ENCODE results near the gene FKRP. TPM values are rescaled to one million over a fixed set of nuclear protein-coding genes. Genes with fewer than 3 reads are reported as not detected.
A peak's percentile ranks its signal among the peaks of the same experiment; 100 is the strongest.

The FKRP gene, protein sequence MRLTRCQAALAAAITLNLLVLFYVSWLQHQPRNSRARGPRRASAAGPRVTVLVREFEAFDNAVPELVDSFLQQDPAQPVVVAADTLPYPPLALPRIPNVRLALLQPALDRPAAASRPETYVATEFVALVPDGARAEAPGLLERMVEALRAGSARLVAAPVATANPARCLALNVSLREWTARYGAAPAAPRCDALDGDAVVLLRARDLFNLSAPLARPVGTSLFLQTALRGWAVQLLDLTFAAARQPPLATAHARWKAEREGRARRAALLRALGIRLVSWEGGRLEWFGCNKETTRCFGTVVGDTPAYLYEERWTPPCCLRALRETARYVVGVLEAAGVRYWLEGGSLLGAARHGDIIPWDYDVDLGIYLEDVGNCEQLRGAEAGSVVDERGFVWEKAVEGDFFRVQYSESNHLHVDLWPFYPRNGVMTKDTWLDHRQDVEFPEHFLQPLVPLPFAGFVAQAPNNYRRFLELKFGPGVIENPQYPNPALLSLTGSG
- total RNA-seq: 34.0 and 37.7 TPM in 2 replicates
- long read RNA-seq, partial matches to known transcripts: 0 of 8 reads
- long read RNA-seq, other reads (novel, unspliced or antisense): 7 of 8 reads

- H3K4me1 Mint-ChIP-seq (ENCODE audit: unreplicated experiment): peaks cover 27% of the 10 kb centered on the region
- no peaks in the 10 kb centered on the region for H3K9me3 Mint-ChIP-seq (ENCODE audit: unreplicated experiment)
- no peaks in the 10 kb centered on the region for H3K27me3 Mint-ChIP-seq (ENCODE audit: unreplicated experiment)
- peak within 1 kb of the TSS; percentile 78 for H3K27ac Mint-ChIP-seq (ENCODE audit: unreplicated experiment)
- DNase-seq (ENCODE audit: extremely low spot score, unreplicated experiment): no peak
- TF ChIP-seq, protein P1, sequence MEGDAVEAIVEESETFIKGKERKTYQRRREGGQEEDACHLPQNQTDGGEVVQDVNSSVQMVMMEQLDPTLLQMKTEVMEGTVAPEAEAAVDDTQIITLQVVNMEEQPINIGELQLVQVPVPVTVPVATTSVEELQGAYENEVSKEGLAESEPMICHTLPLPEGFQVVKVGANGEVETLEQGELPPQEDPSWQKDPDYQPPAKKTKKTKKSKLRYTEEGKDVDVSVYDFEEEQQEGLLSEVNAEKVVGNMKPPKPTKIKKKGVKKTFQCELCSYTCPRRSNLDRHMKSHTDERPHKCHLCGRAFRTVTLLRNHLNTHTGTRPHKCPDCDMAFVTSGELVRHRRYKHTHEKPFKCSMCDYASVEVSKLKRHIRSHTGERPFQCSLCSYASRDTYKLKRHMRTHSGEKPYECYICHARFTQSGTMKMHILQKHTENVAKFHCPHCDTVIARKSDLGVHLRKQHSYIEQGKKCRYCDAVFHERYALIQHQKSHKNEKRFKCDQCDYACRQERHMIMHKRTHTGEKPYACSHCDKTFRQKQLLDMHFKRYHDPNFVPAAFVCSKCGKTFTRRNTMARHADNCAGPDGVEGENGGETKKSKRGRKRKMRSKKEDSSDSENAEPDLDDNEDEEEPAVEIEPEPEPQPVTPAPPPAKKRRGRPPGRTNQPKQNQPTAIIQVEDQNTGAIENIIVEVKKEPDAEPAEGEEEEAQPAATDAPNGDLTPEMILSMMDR (IDR thresholded peaks at IDR 0.05): no peak
- H3K4me3 Mint-ChIP-seq (ENCODE audit: unreplicated experiment): peak within 1 kb of the TSS; percentile 98
- H3K36me3 Mint-ChIP-seq (ENCODE audit: unreplicated experiment): peaks cover 6% of the 10 kb centered on the region
These were observed at the start of gene FKRP for GRCh38 chr19:46745521-46746280. TSS of gene FKRP (plus strand) at chr19:46746057. CDS start at chr19:46755451, 9,394 bp downstream.

DNA sequence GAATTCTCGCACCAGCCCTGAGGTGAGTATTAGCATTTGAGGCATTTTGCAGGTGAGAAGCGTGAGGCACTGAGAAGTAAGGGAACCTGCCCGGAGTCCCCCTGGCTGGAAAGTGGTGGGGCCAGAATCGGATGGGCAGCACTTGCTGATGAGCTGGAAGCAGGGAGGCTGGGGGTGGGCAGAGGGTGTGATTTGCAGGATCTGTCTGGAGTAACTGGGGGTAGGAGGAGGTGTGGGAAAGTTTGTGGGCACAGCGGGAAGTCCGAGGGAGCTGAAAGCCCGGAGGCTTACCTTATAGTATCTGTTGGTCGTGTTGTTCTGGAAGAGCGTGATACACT, 49.0 kb upstream of the FKRP start:
- TF ChIP-seq, protein P1 (IDR thresholded peaks at IDR 0.05): no peak
- DNase-seq (ENCODE audit: extremely low spot score, unreplicated experiment): no peak
- H3K4me1 Mint-ChIP-seq (ENCODE audit: unreplicated experiment): peaks cover 1% of the 10 kb centered on the region
- H3K27ac Mint-ChIP-seq (ENCODE audit: unreplicated experiment): no peak overlapping the region
- H3K27me3 Mint-ChIP-seq (ENCODE audit: unreplicated experiment): no peaks in the 10 kb centered on the region
- H3K9me3 Mint-ChIP-seq (ENCODE audit: unreplicated experiment): no peaks in the 10 kb centered on the region
- peaks cover 36% of the 10 kb centered on the region for H3K36me3 Mint-ChIP-seq (ENCODE audit: unreplicated experiment)
- no peak overlapping the region for H3K4me3 Mint-ChIP-seq (ENCODE audit: unreplicated experiment)

- Mint-ChIP-seq H3K9me3 (ENCODE audit: unreplicated experiment) (no peaks in the 10 kb centered on the region), H3K27ac (ENCODE audit: unreplicated experiment) (peak overlapping the region; percentile 27), H3K36me3 (ENCODE audit: unreplicated experiment) (peaks cover 30% of the 10 kb centered on the region), H3K4me1 (ENCODE audit: unreplicated experiment) (peaks cover 1% of the 10 kb centered on the region), H3K27me3 (ENCODE audit: unreplicated experiment) (no peaks in the 10 kb centered on the region), H3K4me3 (ENCODE audit: unreplicated experiment) (no peak overlapping the region)
- TF ChIP-seq, protein P1 (IDR thresholded peaks at IDR 0.05): no peak
- DNase-seq (ENCODE audit: extremely low spot score, unreplicated experiment): peak; percentile 91
These were observed 48.5 kb upstream of the FKRP start for GRCh38 chr19:46697204-46697960.

- DNase-seq (ENCODE audit: extremely low spot score, unreplicated experiment): no peak
- no peak overlapping the region for H3K4me3 Mint-ChIP-seq (ENCODE audit: unreplicated experiment)
- TF ChIP-seq, protein P1 (IDR thresholded peaks at IDR 0.05): no peak
- no peaks in the 10 kb centered on the region for H3K9me3 Mint-ChIP-seq (ENCODE audit: unreplicated experiment)
- H3K27ac Mint-ChIP-seq (ENCODE audit: unreplicated experiment): peak overlapping the region; percentile 27
- H3K36me3 Mint-ChIP-seq (ENCODE audit: unreplicated experiment): peaks cover 24% of the 10 kb centered on the region
- H3K4me1 Mint-ChIP-seq (ENCODE audit: unreplicated experiment): peaks cover 1% of the 10 kb centered on the region
- H3K27me3 Mint-ChIP-seq (ENCODE audit: unreplicated experiment): no peaks in the 10 kb centered on the region
These were observed 47.2 kb upstream of the FKRP start for GRCh38 chr19:46698395-46699321.

Data from osteocyte (in vitro differentiated cells).